ENCODE measurements around the gene WLS.

The WLS gene

DNA sequence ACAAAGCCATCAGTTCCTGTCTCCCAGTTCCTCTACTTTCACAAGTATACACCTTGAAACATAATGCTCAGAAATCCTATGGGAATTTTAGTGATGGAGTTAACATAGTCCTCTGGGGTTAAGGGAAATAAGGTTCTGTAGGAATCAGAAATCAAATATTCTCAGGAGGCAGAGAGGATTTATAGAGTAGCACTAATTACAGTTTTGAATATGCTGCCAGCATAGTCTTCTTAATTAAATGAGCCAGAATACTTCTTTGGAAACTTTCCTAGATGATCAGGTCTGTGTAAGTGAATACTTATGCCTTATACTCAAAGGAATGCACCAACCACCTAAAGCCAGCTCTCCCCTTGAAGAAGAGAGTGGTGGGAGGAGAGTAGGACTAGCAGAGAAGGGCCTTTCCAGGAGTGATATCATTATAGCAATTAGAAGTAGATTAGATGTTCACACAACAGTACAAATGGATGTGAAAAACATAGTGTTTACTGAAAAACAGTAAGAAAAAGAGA is 150.5 kb downstream of the WLS start:
- no peak for DNase-seq

DNA sequence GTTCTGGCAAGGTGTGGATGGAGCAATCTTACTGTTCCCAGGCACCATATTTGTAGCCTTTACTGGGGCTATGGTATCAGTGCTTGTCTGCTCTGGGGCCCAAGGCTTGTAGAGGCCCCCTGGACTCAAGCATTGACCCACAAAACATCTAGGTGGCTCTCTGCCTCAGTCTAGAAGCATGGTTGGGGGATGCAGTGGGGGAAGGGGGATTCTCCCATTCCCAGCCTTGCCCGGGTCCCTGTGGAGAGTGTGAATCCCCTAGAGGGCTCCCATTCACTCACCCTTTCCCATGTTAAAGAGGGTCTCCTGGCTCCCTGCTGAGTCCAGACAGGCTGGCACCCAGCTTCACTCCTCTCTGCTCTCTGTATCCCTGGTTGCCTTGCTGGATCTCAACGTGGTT is 153.7 kb downstream of the WLS start:
- no peak for DNase-seq
